Activated CD8-positive, alpha-beta memory T cell treated with anti-CD3 and anti-CD28 coated beads, Interleukin-2, amount 50 U/mL, for 24 hours (primary cell): Measurements from ENCODE around the gene UBE2F.
"Not testable (repeated sequence)": the region's sequence is repeated elsewhere in the genome, so short reads cannot be mapped to it uniquely, and the experiment has no call there.

Source experiments
- DNase-seq: peaks from one replicate; pipeline ENCODE4 v3.0.0-alpha.2; 2020; ENCODE audit errors: extremely low read depth

UBE2F gene

GRCh38 chr2:238045575-238045974 is 78.8 kb downstream of the UBE2F start:
- DNase-seq, result no peak

- no peak for DNase-seq
Observed at GRCh38 chr2:238046725-238047270, 80.0 kb downstream of the UBE2F start.

GRCh38 chr2:238053191-238053776 is 86.5 kb downstream of the UBE2F start:
- no peak for DNase-seq

- no peak for DNase-seq
Observed at GRCh38 chr2:238055841-238056240, 89.0 kb downstream of the UBE2F start.

- not testable (repeated sequence) for DNase-seq
Observed at GRCh38 chr2:238057696-238058575, 91.1 kb downstream of the UBE2F start.

- no peak for DNase-seq
Observed at GRCh38 chr2:238059505-238059904, 92.7 kb downstream of the UBE2F start.

GRCh38 chr2:238060096-238060541 is 93.3 kb downstream of the UBE2F start:
- no peak for DNase-seq

- DNase-seq, result peak; percentile 87
Observed at GRCh38 chr2:238060542-238061314, 93.9 kb downstream of the UBE2F start, which contains the start of gene SCLY. Gene SCLY (plus strand): TSS chr2:238061001. CDS start chr2:238061055, 54 bp downstream.

- no peak for DNase-seq
Observed at GRCh38 chr2:238061315-238062202, 94.7 kb downstream of the UBE2F start.

GRCh38 chr2:238063414-238064189 is 96.8 kb downstream of the UBE2F start:
- no peak for DNase-seq

- no peak for DNase-seq
Observed at GRCh38 chr2:238064376-238064775, 97.6 kb downstream of the UBE2F start.

- DNase-seq, result no peak
Observed at GRCh38 chr2:238065071-238065846, 98.4 kb downstream of the UBE2F start.

GRCh38 chr2:238066218-238066617 is 99.4 kb downstream of the UBE2F start:
- no peak for DNase-seq

- DNase-seq, result not testable (repeated sequence)
Observed at GRCh38 chr2:238066718-238067117, 99.9 kb downstream of the UBE2F start.

GRCh38 chr2:238067939-238068338 is 101.1 kb downstream of the UBE2F start:
- DNase-seq, result no peak

GRCh38 chr2:238069021-238069709 is 102.4 kb downstream of the UBE2F start:
- DNase-seq, result no peak

- DNase-seq, result no peak
Observed at GRCh38 chr2:238069877-238070276, 103.1 kb downstream of the UBE2F start.

- no peak for DNase-seq
Observed at GRCh38 chr2:238075397-238075796, 108.6 kb downstream of the UBE2F start.

GRCh38 chr2:238077292-238077691 is 110.5 kb downstream of the UBE2F start:
- DNase-seq, result no peak
